Activated T-helper 17 cell treated with anti-CD3 and anti-CD28 coated beads, Interleukin-2, amount 50 U/mL, for 72 hours (primary cell): ENCODE results near the gene MCAT. TPM values are rescaled to one million over a fixed set of nuclear protein-coding genes. Genes with fewer than 3 reads are reported as not detected.

ENCODE experiments used
- ATAC-seq: fragments of 150-1000 bp; cut with Tn5 transposase; replicated peaks from 2 replicates; pipeline ENCODE4 v1.10.0; 2021; ENCODE audit warnings: mild to moderate bottlenecking, moderate library complexity
- H3K27ac Mint-ChIP-seq: one replicate; pipeline ENCODE4 v1.8.0; 2022; ENCODE audit warnings: mixed read lengths
- H3K27me3 Mint-ChIP-seq: one replicate; pipeline ENCODE4 v1.8.0; 2022; ENCODE audit warnings: mixed read lengths
- H3K36me3 Mint-ChIP-seq: one replicate; pipeline ENCODE4 v1.8.0; 2022; ENCODE audit warnings: low read depth, mild to moderate bottlenecking, mixed read lengths
- H3K4me1 Mint-ChIP-seq: one replicate; pipeline ENCODE4 v1.8.0; 2022; ENCODE audit warnings: mixed read lengths
- H3K4me3 Mint-ChIP-seq: one replicate; pipeline ENCODE4 v1.8.0; 2022; ENCODE audit warnings: mild to moderate bottlenecking, mixed read lengths
- H3K9me3 Mint-ChIP-seq: one replicate; pipeline ENCODE4 v1.8.0; 2022; ENCODE audit warnings: mixed read lengths
- total RNA-seq, 2 donors: library from RNA; stranded (reverse); gene quantifications; one replicate each; pipeline ENCODE4 v1.2.3, GENCODE V29; 2022

Gene MCAT
- total RNA-seq, 2 donors from 2014 or later, result 7.3 to 18.2 TPM

- Mint-ChIP-seq H3K27me3 (no peaks in the 10 kb centered on the region), H3K9me3 (no peaks in the 10 kb centered on the region), H3K27ac (no peak overlapping the region), H3K36me3 (peaks cover 47% of the 10 kb centered on the region), H3K4me3 (no peak overlapping the region), H3K4me1 (no peaks in the 10 kb centered on the region)
- no peak for ATAC-seq
Observed at GRCh38 chr22:43166132-43166930, 23.1 kb upstream of the MCAT start.

GRCh38 chr22:43164636-43165035 lies 21.4 kb upstream of the MCAT start:
- Mint-ChIP-seq H3K27ac (peak overlapping the region; percentile 67), H3K4me3 (no peak overlapping the region), H3K36me3 (peaks cover 40% of the 10 kb centered on the region), H3K27me3 (no peaks in the 10 kb centered on the region), H3K9me3 (no peaks in the 10 kb centered on the region), H3K4me1 (no peaks in the 10 kb centered on the region)
- ATAC-seq, result no peak

- no peaks in the 10 kb centered on the region for H3K27me3 Mint-ChIP-seq
- no peak for ATAC-seq
- H3K9me3 Mint-ChIP-seq, result no peaks in the 10 kb centered on the region
Observed at GRCh38 chr22:43163241-43163795, 20.1 kb upstream of the MCAT start.

GRCh38 chr22:43162412-43163150 lies 19.4 kb upstream of the MCAT start:
- no peaks in the 10 kb centered on the region for H3K9me3 Mint-ChIP-seq
- H3K27ac Mint-ChIP-seq, result no peak overlapping the region
- H3K4me3 Mint-ChIP-seq, result no peak overlapping the region
- H3K4me1 Mint-ChIP-seq, result no peaks in the 10 kb centered on the region
- H3K36me3 Mint-ChIP-seq, result peaks cover 22% of the 10 kb centered on the region
- ATAC-seq, result no peak
- H3K27me3 Mint-ChIP-seq, result no peaks in the 10 kb centered on the region

More at GRCh38 chr22:43163241-43163795, 20.1 kb upstream of the MCAT start:
- H3K4me3 Mint-ChIP-seq, result no peak overlapping the region
- no peak overlapping the region for H3K27ac Mint-ChIP-seq
- H3K36me3 Mint-ChIP-seq, result peaks cover 29% of the 10 kb centered on the region
- H3K4me1 Mint-ChIP-seq, result no peaks in the 10 kb centered on the region

GRCh38 chr22:43160497-43161126 lies 17.4 kb upstream of the MCAT start:
- H3K36me3 Mint-ChIP-seq, result peaks cover 21% of the 10 kb centered on the region
- no peaks in the 10 kb centered on the region for H3K27me3 Mint-ChIP-seq
- H3K4me1 Mint-ChIP-seq, result no peaks in the 10 kb centered on the region
- H3K27ac Mint-ChIP-seq, result no peak overlapping the region
- no peak overlapping the region for H3K4me3 Mint-ChIP-seq
- no peaks in the 10 kb centered on the region for H3K9me3 Mint-ChIP-seq
- no peak for ATAC-seq

GRCh38 chr22:43159484-43160178 lies 16.4 kb upstream of the MCAT start:
- H3K36me3 Mint-ChIP-seq, result peaks cover 21% of the 10 kb centered on the region
- H3K4me1 Mint-ChIP-seq, result no peaks in the 10 kb centered on the region
- no peak for ATAC-seq
- H3K4me3 Mint-ChIP-seq, result no peak overlapping the region
- no peak overlapping the region for H3K27ac Mint-ChIP-seq
- no peaks in the 10 kb centered on the region for H3K27me3 Mint-ChIP-seq
- H3K9me3 Mint-ChIP-seq, result no peaks in the 10 kb centered on the region

- H3K4me1 Mint-ChIP-seq, result no peaks in the 10 kb centered on the region
- no peaks in the 10 kb centered on the region for H3K9me3 Mint-ChIP-seq
- H3K27me3 Mint-ChIP-seq, result no peaks in the 10 kb centered on the region
- no peak for ATAC-seq
- no peak overlapping the region for H3K4me3 Mint-ChIP-seq
- H3K27ac Mint-ChIP-seq, result peak overlapping the region; percentile 31
- peaks cover 17% of the 10 kb centered on the region for H3K36me3 Mint-ChIP-seq
Observed at GRCh38 chr22:43158778-43159483, 15.7 kb upstream of the MCAT start.

GRCh38 chr22:43157874-43158546 lies 14.8 kb upstream of the MCAT start:
- Mint-ChIP-seq H3K4me1 (peaks cover 2% of the 10 kb centered on the region), H3K27ac (peak overlapping the region; percentile 31), H3K9me3 (no peaks in the 10 kb centered on the region), H3K36me3 (peaks cover 15% of the 10 kb centered on the region), H3K4me3 (no peak overlapping the region), H3K27me3 (no peaks in the 10 kb centered on the region)
- no peak for ATAC-seq

GRCh38 chr22:43156413-43156812 lies 13.2 kb upstream of the MCAT start:
- ATAC-seq, result no peak

GRCh38 chr22:43155789-43156188 lies 12.6 kb upstream of the MCAT start:
- no peak overlapping the region for H3K27ac Mint-ChIP-seq
- no peak overlapping the region for H3K4me3 Mint-ChIP-seq
- no peak for ATAC-seq
- H3K9me3 Mint-ChIP-seq, result no peaks in the 10 kb centered on the region
- H3K27me3 Mint-ChIP-seq, result no peaks in the 10 kb centered on the region
- peaks cover 9% of the 10 kb centered on the region for H3K4me1 Mint-ChIP-seq
- peaks cover 5% of the 10 kb centered on the region for H3K36me3 Mint-ChIP-seq

More at GRCh38 chr22:43156413-43156812, 13.2 kb upstream of the MCAT start:
- Mint-ChIP-seq H3K9me3 (no peaks in the 10 kb centered on the region), H3K36me3 (peaks cover 6% of the 10 kb centered on the region), H3K27me3 (no peaks in the 10 kb centered on the region), H3K4me1 (peaks cover 6% of the 10 kb centered on the region), H3K27ac (no peak overlapping the region), H3K4me3 (no peak overlapping the region)

GRCh38 chr22:43154887-43155536 lies 11.8 kb upstream of the MCAT start:
- H3K36me3 Mint-ChIP-seq, result no peaks in the 10 kb centered on the region
- H3K4me3 Mint-ChIP-seq, result no peak overlapping the region
- no peaks in the 10 kb centered on the region for H3K27me3 Mint-ChIP-seq
- no peak overlapping the region for H3K27ac Mint-ChIP-seq
- H3K9me3 Mint-ChIP-seq, result no peaks in the 10 kb centered on the region
- ATAC-seq, result no peak
- H3K4me1 Mint-ChIP-seq, result peaks cover 10% of the 10 kb centered on the region

- H3K27ac Mint-ChIP-seq, result no peak overlapping the region
- H3K36me3 Mint-ChIP-seq, result no peaks in the 10 kb centered on the region
- ATAC-seq, result no peak
- no peaks in the 10 kb centered on the region for H3K9me3 Mint-ChIP-seq
- H3K27me3 Mint-ChIP-seq, result no peaks in the 10 kb centered on the region
- no peak overlapping the region for H3K4me3 Mint-ChIP-seq
- peaks cover 10% of the 10 kb centered on the region for H3K4me1 Mint-ChIP-seq
Observed at GRCh38 chr22:43153899-43154298, 10.7 kb upstream of the MCAT start.
